Right hindlimb (tissue), 1 donor: ENCODE data around the gene LRRC18.
A peak's percentile ranks its signal among the peaks of the same experiment; 100 is the strongest.

Source experiments
- DNase-seq: peaks from one replicate; pipeline ENCODE4 v3.0.0-alpha.2; 2018

LRRC18 gene

GRCh38 chr10:48939790-48940325 is at the start of gene LRRC18:
TSS of gene LRRC18 (minus strand) at chr10:48939840. CDS start at chr10:48914155, 25,685 bp downstream.
- no peak for DNase-seq

GRCh38 chr10:48985621-48986158 is 46.0 kb upstream of the LRRC18 start:
- no peak for DNase-seq

GRCh38 chr10:48983648-48984351 is 44.2 kb upstream of the LRRC18 start:
- DNase-seq, result no peak

- DNase-seq, result no peak
These were observed 42.9 kb upstream of the LRRC18 start for GRCh38 chr10:48982584-48982983.

DNA sequence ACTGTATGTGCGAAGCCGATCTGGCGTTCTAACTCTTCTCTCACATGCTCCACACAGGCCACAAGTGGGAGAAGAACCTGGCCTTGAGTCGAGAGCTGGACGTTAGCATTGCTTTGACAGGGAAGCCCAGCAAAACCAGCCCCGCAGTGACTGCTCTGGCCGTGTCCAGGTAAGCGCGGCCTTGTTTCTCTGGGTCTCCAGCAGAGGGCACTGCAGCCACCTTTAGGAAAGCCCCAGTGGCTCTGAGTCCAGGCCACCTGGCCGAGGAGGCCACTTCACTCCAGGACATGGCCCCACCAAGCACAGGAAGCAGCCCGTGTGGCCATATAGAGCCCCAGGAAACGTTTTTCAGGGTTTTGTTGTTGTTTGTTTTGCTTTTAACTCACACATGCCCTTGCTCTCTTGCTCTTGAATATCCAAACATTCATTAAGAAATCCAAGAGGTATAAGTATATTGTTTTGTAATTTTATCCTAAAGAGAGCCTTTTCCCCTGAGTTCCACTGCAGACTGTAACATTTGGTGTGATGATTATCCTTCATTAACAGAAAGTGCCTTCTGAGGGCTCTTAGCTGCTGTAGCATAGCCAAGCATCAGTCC is 41.8 kb upstream of the LRRC18 start:
- peak; percentile 50 for DNase-seq

GRCh38 chr10:48978318-48978717 is 38.7 kb upstream of the LRRC18 start:
- no peak for DNase-seq

DNA sequence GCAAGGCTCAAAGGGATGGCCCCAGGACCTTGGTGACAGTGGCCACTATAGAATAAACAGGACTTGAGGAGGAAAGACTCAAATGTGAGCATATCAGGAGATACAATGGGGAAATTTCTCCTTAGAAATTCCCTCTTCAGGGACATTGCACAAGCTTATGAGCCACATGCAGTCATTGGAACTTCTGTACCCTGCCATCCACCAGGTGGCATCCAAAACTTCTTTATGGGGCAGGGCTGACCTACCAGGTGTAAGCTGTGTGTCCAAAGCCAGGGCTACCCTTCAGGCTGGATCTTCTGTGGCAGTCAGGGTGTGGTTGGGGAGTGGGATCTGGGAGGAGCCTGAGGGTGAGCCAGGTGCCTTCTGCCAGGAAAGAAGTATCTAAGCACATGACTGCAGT is 36.6 kb upstream of the LRRC18 start:
- no peak for DNase-seq

- no peak for DNase-seq
These were observed 35.0 kb upstream of the LRRC18 start for GRCh38 chr10:48974510-48975156.

- no peak for DNase-seq
These were observed 33.4 kb upstream of the LRRC18 start for GRCh38 chr10:48973065-48973464.

DNA sequence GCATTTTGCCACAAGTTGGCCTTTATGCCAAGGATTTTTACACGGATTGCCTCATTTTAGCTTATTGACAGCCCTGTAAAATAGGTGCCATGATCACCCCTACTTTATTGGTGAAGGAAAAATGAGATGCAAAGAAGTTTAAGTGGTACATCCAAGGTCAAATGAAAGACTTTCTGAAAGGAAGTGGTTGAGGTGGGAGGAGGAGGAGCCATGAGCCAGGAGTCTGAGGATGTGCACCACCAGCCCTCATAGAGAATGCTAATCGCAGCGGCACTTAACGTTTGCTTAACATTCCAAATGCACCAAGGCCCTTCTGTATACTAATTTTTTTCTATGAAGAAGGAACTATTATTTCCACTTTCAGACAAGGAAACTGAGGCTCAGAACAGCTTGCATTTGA is 31.0 kb upstream of the LRRC18 start:
- DNase-seq, result no peak

GRCh38 chr10:48970046-48970445 is 30.4 kb upstream of the LRRC18 start:
- DNase-seq, result no peak

DNA sequence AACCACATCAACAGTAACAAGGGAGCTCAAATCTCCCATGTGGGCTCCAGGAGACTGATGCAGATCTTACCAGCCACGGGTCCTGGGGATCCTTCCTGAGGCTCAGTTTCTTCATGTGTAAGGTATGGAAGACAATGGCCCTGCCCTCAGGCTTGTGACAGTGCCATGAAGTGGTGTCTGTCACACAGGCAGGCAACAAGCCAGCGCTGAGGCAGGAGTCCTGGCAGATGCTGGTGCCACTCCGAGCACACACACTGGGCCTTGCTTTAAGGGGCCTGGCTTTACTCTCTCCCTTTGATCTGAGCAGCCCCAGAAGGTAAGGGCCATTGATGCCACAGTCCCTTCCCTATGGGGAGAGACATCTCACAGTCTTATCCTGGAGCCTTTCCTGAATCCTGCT is 28.4 kb upstream of the LRRC18 start:
- no peak for DNase-seq

DNA sequence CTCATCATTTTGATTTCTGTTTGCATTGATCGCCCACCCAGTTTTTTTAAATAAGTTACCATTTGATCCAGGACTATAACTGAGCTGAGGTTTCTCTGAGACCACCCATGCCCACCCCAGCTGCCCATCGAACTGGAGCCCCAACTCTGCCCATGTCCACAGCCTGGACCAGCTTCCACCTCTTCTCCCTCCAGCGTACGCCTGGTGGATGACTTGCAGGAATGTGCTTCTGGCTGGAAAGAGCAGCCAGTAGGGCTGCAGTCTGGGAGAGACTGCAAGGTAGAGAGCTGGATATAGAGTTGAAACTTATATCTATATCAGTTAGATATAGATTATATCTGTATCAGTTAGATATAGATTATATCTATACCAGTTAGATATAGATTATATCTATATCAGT is 25.8 kb upstream of the LRRC18 start:
- DNase-seq, result no peak

GRCh38 chr10:48964038-48964437 is 24.4 kb upstream of the LRRC18 start:
- no peak for DNase-seq

DNA sequence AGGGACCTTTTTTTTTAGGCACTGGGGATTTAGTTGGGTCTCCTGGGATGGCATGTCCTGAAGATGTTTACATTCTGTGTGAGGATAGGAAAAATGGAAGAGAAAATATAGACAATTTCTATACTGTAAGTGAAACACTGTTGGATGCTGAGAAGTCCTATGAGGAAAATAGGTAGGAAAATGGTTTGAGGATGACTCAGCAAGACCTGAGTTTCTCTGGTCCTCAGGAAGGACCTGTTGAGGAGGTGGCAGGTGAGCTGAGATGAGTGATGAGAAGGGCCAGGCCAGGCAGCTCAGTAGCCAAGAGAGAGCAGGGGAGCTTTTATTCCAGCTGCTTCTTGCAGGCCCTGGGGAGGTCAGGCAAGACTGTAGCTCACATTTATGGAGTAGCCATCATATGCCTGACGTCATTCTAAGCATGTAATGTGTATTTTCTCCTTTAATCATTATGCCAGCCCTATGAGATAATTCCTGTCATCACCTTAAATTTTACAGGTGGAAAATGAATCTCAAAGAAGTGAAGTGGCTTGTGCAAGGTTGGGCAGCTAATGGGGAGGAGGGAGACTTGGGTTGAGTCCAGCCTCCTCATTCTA is 19.1 kb upstream of the LRRC18 start:
- DNase-seq, result no peak

DNA sequence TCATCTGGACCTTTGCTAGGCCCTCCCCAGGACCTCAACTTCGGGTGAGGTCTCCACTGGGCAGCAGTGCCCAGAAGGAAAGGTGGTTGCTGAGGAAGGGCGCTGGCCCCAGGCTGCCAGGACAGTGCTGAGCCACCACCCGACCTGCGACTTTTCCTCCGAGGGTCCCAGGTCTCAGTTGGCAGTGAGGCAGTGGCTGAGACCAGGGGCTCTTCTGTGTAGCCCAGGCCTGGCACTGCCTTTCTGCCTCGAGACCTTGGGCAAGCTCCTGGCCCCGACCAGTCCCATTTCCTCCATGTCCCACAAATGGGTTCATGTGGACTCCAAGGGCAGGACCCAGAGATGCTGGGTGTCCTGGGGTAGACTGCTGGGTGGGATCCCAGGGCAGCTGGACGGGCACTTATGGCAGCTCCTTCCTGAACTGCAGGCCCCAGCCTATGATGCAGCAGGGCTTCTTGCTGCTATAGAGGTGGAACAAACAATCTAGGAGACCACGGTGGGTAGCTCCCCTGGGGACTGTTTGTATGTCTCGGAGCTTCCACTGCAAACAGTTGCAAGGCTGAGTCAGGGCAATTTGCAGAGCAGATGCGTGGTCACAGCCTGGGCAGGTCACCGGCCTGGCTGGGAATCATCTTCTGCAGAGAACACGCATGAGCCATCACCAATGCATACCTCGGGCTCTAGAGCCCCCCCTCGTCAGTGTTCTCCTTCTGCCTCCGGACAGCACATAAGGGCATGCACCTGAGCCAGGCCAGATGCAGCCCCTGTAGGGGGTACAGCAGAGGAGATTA is 17.9 kb upstream of the LRRC18 start:
- no peak for DNase-seq

DNA sequence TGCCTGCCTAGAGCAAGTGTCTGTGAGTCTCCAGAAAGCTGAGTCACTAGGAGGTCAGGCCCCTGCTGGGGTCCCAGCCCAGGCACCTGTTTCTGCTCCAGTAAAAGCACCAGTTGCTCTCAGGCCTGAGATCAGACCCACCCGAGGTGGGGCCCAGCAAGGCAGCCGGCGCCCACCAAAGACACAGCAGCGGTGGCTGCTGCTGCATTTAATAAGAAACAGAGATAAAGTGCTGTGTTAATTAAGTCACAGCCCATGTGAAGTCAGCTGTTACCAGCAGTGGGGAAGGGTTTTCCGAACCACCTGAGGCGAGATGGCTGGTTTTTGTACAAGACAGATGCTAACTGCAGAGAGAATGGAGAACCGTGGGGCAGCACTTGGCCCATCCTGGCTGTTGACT is 12.1 kb upstream of the LRRC18 start:
- no peak for DNase-seq

- DNase-seq, result no peak
These were observed 8.9 kb upstream of the LRRC18 start for GRCh38 chr10:48948470-48949037.

- peak; percentile 76 for DNase-seq
These were observed 8.2 kb upstream of the LRRC18 start for GRCh38 chr10:48947690-48948469.

DNA sequence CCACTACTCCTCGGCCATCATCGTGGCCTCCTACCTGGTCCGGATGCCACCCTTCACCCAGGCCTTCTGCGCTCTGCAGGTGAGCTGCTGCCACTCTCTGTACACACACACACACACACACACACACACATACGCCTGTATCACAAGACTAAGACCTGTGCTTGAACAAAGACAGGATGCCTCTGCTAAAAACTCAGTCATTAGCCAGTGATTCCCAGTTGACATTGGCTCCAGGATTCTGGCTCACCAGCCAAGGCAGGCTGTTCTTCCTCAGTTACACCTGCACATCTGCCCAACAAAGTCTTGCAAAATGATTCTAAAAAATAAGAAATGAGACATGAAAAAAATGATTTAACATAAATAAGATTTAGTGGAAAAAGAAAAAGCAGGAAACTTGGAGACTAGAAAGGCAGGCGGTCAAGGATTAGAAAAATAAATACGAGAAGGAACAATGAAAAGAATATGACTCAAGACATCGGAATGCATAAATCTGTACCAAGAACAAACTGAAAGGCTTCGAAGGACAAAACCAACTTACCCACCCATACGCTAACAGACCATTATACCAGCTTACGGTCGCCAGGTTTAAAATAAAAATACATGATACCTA is 7.4 kb upstream of the LRRC18 start:
- DNase-seq, result no peak

DNA sequence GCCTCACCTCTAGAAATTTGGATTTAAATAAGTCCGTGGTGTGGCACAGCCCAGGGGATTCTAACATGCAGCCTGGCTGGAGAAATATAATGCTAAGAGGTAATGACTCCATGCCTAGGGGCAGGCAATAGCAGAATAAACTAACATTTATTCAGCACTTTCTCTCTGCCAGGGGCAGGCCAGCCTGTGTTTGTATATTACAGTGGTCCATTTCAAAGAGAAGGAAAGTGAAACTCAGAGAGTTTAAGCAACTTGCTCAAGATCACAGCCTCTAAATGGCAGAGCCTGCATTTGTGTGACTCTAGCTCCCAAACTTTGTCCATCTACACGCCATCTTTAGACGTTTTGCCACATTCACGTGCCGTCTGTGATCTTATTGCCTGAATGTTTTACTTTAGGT is 6.7 kb upstream of the LRRC18 start:
- DNase-seq, result no peak
